Stimulated activated CD8-positive, alpha-beta memory T cell treated with anti-CD3 and anti-CD28 coated beads, Interleukin-2, amount 100 ng/mL, for 1 hour (primary cell): Measurements from ENCODE around the gene PEAR1.

ENCODE experiments used
- DNase-seq, 2 donors: peaks; one replicate each; pipeline ENCODE4 v3.0.0-alpha.2; 2020; ENCODE audit warnings: low read depth in 2 of 2

PEAR1 gene

DNA sequence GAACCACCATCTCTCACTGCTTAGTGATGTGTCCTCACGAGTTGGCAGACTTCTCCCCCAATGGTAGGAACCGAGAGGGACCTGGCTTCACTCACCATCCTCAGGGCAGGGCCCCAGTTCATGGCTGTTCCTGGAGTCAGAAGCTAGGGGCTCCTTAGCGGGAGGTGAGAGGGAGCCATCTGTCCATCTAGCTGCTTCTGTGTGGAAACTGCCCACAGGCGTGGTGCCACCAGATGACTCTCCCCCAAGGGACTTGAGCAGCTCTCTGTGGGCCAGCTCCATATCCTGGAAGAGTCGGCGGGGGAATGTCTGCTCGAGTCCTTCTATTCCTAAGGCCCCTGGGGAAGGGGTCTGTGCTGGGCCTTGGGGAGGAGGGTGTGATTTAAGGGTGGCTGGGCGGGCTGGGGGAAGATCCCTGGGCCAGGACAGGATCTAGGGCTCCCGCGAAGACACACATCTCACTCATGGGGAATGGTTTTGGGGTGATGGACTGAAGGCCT, 43.3 kb downstream of the PEAR1 start:
- no peak for DNase-seq

DNA sequence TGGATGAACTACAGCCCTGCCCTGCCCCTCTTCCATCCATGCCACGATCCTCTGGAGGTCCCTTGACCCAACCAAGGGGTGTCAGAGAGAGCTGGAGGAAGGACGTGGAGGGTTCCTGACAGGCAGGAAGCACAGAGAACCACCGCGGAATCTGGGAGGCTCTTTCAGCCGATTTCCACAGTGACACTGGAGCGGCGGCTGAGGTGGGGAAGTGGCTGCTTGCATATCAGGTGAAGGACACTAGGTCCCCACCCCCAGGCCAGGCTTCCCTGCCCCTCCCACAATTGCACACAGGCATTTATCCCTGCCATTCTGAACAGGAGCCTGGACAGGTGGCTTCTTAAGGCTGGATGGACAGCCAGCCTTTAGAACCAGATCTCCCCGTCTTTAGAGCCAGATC, 44.4 kb downstream of the PEAR1 start:
- no peak for DNase-seq

DNA sequence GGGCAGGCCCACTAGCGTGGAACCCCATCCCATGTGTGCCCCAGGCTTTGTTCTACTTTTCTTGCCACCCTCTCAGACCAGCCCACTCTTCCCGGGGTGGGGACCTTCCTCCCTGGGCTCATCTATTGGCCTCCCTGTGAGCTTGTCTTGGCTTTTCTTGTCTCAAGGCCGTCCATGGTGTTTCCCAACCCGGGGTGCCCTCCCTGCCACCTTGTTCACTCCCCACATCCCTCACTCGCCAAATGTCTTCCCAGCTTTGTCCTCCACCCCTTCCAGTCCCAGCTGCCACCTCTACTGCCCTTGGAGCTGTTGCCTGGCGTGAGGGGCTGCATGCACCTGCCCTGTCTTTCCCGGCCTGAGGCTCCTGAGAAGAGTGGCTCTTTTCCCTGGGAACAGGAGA, 45.3 kb downstream of the PEAR1 start:
- no peak for DNase-seq

- DNase-seq, result no peak
Measured at GRCh38 chr1:156939786-156940334, 46.3 kb downstream of the PEAR1 start.

DNA sequence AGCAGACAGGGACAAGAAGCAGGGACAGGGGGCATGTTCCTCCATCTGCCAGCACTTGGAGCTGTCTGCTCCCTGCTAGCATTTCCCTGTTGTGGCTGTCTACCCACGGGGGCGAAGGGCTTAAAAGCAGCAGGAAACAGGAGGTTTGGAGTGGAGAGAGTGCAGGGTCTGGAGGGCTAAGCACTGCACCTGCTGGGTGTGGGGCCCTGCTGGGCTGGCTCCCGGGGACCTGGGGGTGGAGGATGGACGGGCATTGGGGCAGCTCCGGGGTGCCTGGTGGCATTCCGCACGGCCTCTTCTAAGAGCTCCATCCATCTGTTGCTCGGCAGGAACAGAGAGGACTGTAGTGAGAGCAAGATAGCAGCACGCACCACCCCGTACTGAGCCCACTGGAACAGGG, 48.2 kb downstream of the PEAR1 start:
- no peak for DNase-seq

GRCh38 chr1:156942176-156942575, 48.7 kb downstream of the PEAR1 start:
- no peak for DNase-seq

GRCh38 chr1:156942576-156942975, 49.1 kb downstream of the PEAR1 start:
- no peak for DNase-seq

DNA sequence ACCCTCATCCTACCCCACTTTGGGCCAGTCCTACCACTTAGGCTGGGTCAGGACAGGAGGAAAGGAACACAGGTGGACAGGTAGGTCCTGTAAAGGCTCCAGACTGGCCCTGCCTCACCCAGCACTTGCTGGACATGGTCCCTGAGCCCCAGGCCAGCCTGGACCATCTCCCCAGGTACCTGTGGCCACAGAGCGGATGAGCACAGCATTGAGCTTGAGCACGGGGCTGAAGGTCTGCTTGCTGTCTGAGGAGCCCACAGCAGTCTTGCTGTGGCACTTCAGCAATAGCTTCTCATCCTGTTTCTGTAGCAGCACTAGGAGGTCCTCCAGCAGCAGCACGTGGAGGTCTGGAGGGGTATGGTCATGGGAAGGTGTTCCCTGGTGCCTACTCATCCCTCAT, 50.2 kb downstream of the PEAR1 start:
- DNase-seq, result no peak

- DNase-seq, result no peak
Measured at GRCh38 chr1:156944268-156944667, 50.8 kb downstream of the PEAR1 start.

GRCh38 chr1:156944848-156945247, 51.3 kb downstream of the PEAR1 start:
- DNase-seq, result no peak

- DNase-seq, result no peak
Measured at GRCh38 chr1:156945881-156946661, 52.6 kb downstream of the PEAR1 start.

DNA sequence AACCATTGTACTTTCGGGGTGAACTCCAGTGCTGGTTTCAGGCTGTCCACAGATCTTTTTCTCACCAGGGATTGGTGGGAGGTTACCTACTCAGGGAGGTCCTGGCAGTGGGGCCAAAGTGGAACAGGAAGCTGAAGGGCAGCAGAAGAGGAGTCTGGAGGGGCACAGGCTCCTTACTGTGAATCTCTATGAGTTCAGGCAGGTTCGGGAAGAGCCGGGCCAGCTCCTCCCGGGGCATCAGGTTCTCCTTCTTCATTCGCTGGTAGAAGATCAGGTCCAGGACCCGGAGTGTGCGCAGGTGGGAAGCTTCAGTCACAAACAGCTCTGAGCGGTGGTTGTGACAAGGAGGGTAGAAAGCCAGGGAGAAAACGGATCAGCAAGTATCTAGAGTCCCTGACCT, 53.6 kb downstream of the PEAR1 start:
- no peak for DNase-seq

DNA sequence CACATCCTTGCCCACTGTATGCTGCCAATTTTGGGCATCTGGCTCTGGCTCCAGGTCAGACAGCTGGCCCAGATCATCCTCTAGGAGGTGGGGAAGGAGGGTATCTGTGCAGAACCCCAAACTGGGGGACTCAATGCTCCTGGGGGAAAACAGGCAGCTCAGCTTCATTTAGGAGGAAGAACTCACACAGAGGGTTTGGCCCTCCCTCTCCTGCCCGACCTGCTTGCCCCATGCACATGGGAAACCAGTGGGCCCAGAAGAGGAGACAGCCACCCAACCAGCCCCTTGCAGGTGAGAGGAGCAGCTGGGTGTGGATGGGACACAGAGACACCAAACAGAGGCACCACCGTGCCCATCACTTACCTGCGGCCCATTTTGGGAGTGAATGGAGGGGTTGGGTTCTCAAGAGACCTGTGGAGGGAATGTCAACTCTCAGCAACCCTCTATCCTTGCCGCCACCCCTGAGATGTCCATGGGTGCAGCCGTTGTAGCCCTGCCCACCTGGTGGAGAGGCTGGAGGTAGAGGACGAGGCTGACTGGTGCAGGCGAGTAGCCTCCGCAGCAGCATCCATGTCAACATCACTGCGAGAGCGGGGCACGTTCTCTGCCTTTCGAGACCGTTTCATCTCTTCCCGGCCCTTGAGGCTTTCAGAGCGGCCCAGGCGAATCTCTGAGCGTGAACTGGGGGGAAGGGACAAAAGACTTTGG, 54.5 kb downstream of the PEAR1 start:
- no peak for DNase-seq

- no peak for DNase-seq
Measured at GRCh38 chr1:156948708-156949107, 55.2 kb downstream of the PEAR1 start.

- DNase-seq, result no peak
Measured at GRCh38 chr1:156949127-156949526, 55.6 kb downstream of the PEAR1 start.

DNA sequence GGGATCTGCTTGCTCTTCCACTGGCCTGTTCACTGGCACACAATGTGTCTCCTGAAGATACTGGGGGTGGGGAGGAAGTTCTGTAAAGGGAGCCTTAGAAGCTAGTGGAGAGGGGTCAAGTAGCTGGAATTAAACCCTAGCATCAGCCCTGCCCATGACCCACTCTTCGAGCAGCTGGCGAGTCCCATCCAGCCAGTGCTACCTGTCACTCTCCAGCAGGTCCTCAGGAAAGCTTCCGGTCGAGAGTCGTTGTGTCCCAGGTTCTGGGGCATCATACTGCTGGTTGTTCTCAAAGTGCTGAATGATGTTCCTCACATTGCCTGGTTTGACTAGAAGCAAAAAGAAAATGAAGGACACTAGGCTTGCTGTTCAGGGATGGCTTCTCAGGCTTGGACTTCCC, 57.9 kb downstream of the PEAR1 start:
- DNase-seq, result no peak

- DNase-seq, result no peak
Measured at GRCh38 chr1:156953571-156953970, 60.1 kb downstream of the PEAR1 start.

DNA sequence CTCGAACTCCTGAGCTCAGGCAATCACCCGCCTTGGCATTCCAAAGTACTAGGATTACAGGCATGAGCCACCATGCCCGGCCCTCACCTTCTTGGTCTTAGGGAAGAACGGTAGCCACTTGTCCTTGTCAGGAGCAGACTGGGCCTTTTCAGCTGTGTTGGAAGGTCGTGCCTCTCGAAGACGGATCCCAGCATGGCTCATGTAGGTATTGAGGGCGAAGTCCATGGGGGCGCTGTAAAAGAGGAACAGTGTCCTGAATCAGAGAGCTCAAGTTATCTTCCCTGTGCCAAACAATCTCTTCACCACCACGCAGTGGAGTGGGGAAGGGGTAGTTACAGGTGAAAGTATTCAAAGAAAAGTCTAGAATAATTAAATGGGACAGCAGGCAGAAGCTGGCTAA, 62.8 kb downstream of the PEAR1 start:
- DNase-seq, result no peak

- DNase-seq, result no peak
Measured at GRCh38 chr1:156957634-156958033, 64.1 kb downstream of the PEAR1 start.

- DNase-seq, result no peak
Measured at GRCh38 chr1:156958247-156958714, 64.8 kb downstream of the PEAR1 start.

DNA sequence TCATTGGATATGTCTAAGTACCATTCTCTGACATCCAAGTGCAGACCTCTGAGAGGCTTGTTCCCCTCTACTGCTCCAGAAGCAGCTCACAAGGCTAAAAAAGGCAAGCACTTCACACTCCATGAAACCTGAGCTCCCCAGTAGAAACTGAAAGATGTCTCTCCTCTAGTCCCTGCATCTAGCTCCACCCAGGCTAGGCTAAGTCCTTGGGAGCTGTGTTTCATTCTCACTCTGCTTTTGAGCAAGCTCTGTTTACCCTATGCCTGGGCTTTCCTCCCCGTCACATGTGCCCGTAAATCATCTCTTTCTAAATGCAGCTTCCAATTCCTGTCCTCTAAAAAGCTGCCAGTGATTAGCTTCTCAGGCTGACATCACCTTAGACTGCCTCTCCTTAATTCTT, 65.9 kb downstream of the PEAR1 start:
- DNase-seq, result no peak

GRCh38 chr1:156959925-156960324, 66.4 kb downstream of the PEAR1 start:
- no peak for DNase-seq

- DNase-seq, result no peak
Measured at GRCh38 chr1:156961709-156962108, 68.2 kb downstream of the PEAR1 start.
